ENCODE data around the gene NR6A1.

DNA sequence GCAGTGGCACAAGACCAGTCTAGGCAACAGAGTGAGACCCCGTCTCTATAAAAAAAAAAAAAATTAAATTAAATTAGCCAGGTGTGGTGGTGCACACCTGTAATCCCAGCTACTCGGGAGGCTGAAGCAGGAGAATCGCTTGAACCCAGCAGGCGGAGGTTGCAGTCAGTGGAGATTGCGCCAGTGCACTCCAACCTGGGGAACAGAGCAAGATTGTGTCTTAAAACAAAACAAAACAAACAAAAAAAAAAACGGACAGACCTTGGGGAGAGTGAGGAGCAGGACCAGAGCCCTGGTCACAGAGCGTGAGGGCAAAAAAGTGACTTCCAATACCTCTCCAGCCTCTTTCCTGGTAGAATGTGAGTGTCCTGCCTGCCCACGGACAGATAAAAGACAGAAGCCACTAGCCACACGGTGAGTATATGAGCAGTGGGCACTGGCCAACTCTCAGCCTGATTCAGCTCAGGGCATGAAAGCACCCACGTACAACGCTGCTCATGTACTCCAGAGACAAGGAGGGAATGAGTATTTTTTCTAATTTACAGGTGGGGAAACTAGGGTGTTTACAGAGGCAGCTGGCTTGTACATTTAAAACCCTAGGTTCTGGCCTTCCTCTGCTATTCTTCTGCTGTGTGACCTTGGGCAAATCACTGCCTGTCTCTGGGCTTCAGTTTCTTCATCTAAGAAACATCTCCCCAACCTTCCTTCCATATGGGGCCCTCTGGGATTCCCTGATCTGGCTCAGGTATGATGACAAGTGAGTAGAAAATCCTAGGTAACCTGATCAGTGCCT is 7.7 kb upstream of the NR6A1 start:
- TF ChIP-seq POLR2AphosphoS5 (IDR thresholded peaks at IDR 0.05; ENCODE audit: borderline replicate concordance, low read depth, low read length): no peak
- TF ChIP-seq EZH2 (IDR thresholded peaks at IDR 0.05): no peak
- TF ChIP-seq FOXP2 (optimal IDR thresholded peaks at IDR 0.05; ENCODE audit: control extremely low read depth, extremely low read length, insufficient read depth): no peak
